HEK293 (cell line): Measurements from ENCODE around the gene HYOU1.

Experiments
- GLI2 ChIP-seq: fragments of 450-650 bp; formaldehyde crosslinking; IDR thresholded peaks from 2 replicates; pipeline ENCODE4; 2017; ENCODE audit warnings: missing biosample characterization, missing genetic modification characterization, low read depth, borderline replicate concordance
- HOXD13 ChIP-seq: sonication (generic); formaldehyde crosslinking; IDR thresholded peaks from 2 replicates; pipeline ENCODE4 v1.8.0; 2022; ENCODE audit warnings: missing genetic modification reagents, borderline replicate concordance
- KLF1 ChIP-seq: fragments of 450-650 bp; formaldehyde crosslinking; IDR thresholded peaks from 2 replicates; pipeline ENCODE4 v1.5.1; 2016; ENCODE audit warnings: missing biosample characterization, missing genetic modification characterization
- PRDM1 ChIP-seq: fragments of 450-650 bp; formaldehyde crosslinking; IDR thresholded peaks from 2 replicates; pipeline ENCODE4; 2016; ENCODE audit warnings: missing biosample characterization, missing genetic modification characterization
- RBAK ChIP-seq: fragments of 450-650 bp; formaldehyde crosslinking; IDR thresholded peaks from 2 replicates; pipeline ENCODE4 v1.5.1; 2016; ENCODE audit warnings: missing biosample characterization, missing genetic modification characterization
- ZNF114 ChIP-seq: fragments of 450-650 bp; formaldehyde crosslinking; IDR thresholded peaks from 2 replicates; pipeline ENCODE4 v1.5.0; 2017; ENCODE audit warnings: missing biosample characterization, missing genetic modification characterization
- ZNF155 ChIP-seq: fragments of 450-650 bp; formaldehyde crosslinking; IDR thresholded peaks from 2 replicates; pipeline ENCODE4 v1.5.1; 2016; ENCODE audit warnings: missing biosample characterization, missing genetic modification characterization
- ZNF16 ChIP-seq: fragments of 450-650 bp; formaldehyde crosslinking; IDR thresholded peaks from 2 replicates; pipeline ENCODE4 v1.5.1; 2016; ENCODE audit warnings: low read depth, missing biosample characterization, missing genetic modification characterization
- ZNF248 ChIP-seq: fragments of 450-650 bp; formaldehyde crosslinking; IDR thresholded peaks from 2 replicates; pipeline ENCODE4 v1.5.1; 2017; ENCODE audit warnings: missing biosample characterization, missing genetic modification characterization
- ZNF266 ChIP-seq: fragments of 450-650 bp; formaldehyde crosslinking; IDR thresholded peaks from 2 replicates; pipeline ENCODE4 v1.5.1; 2016; ENCODE audit warnings: missing biosample characterization, missing genetic modification characterization, low read depth
- ZNF292 ChIP-seq: fragments of 450-650 bp; formaldehyde crosslinking; IDR thresholded peaks from 2 replicates; pipeline ENCODE4 v1.5.1; 2016; ENCODE audit warnings: low read depth, missing biosample characterization, missing genetic modification characterization, borderline replicate concordance
- ZNF37A ChIP-seq: fragments of 450-650 bp; IDR thresholded peaks from 2 replicates; pipeline ENCODE4 v1.5.1; 2018; ENCODE audit warnings: missing biosample characterization, missing genetic modification characterization
- ZNF596 ChIP-seq: fragments of 450-650 bp; IDR thresholded peaks from 2 replicates; pipeline ENCODE4 v1.5.0; 2018; ENCODE audit warnings: missing biosample characterization, mild to moderate bottlenecking, missing genetic modification characterization, moderate library complexity
- ZNF600 ChIP-seq: fragments of 450-650 bp; formaldehyde crosslinking; IDR thresholded peaks from 2 replicates; pipeline ENCODE4 v1.5.1; 2016; ENCODE audit warnings: missing biosample characterization, missing genetic modification characterization
- ZNF626 ChIP-seq: fragments of 450-650 bp; sonication (Bioruptor Pico); formaldehyde crosslinking; IDR thresholded peaks from 2 replicates; pipeline ENCODE4 v1.5.1; 2018; ENCODE audit warnings: missing biosample characterization, missing genetic modification characterization, inconsistent platforms
- ZNF629 ChIP-seq: fragments of 450-650 bp; formaldehyde crosslinking; IDR thresholded peaks from 2 replicates; pipeline ENCODE4 v1.5.1; 2017; ENCODE audit warnings: missing biosample characterization, missing genetic modification characterization
- ZNF658 ChIP-seq: fragments of 450-650 bp; formaldehyde crosslinking; IDR thresholded peaks from 2 replicates; pipeline ENCODE4; 2016; ENCODE audit warnings: missing biosample characterization, missing genetic modification characterization
- ZNF843 ChIP-seq: fragments of 450-650 bp; formaldehyde crosslinking; IDR thresholded peaks from 2 replicates; pipeline ENCODE4 v1.5.1; 2016; ENCODE audit warnings: missing biosample characterization, missing genetic modification characterization
- ZSCAN16 ChIP-seq: fragments of 450-650 bp; formaldehyde crosslinking; IDR thresholded peaks from 2 replicates; pipeline ENCODE4 v1.5.1; 2016; ENCODE audit warnings: missing biosample characterization, missing genetic modification characterization
- TF ChIP-seq, protein P1 (sequence below): fragments of 450-650 bp; formaldehyde crosslinking; conservative IDR thresholded peaks from 2 replicates; pipeline ENCODE4 v1.5.1; 2016; ENCODE audit warnings: low read depth, missing biosample characterization, missing genetic modification characterization
- TF ChIP-seq, protein P2 (sequence below): IDR thresholded peaks from 2 replicates; pipeline ENCODE4 v1.6.1; 2011; ENCODE audit warnings: mild to moderate bottlenecking, low read depth, low read length, borderline replicate concordance
- TF ChIP-seq, protein P3 (sequence below): fragments of 450-650 bp; formaldehyde crosslinking; IDR thresholded peaks from 2 replicates; pipeline ENCODE4 v1.5.1; 2016; ENCODE audit warnings: missing biosample characterization, missing genetic modification characterization
- TF ChIP-seq, protein P4 (sequence below): fragments of 450-650 bp; formaldehyde crosslinking; IDR thresholded peaks from 2 replicates; pipeline ENCODE4 v1.5.1; 2017; ENCODE audit warnings: missing biosample characterization, mild to moderate bottlenecking, missing genetic modification characterization, moderate library complexity
- TF ChIP-seq, protein P5 (sequence below): fragments of 450-650 bp; formaldehyde crosslinking; IDR thresholded peaks from 2 replicates; pipeline ENCODE4 v1.5.1; 2016; ENCODE audit warnings: missing biosample characterization, missing genetic modification characterization
- TF ChIP-seq, protein P6 (sequence below): fragments of 450-650 bp; formaldehyde crosslinking; IDR thresholded peaks from 2 replicates; pipeline ENCODE4 v1.5.1; 2016; ENCODE audit warnings: missing biosample characterization, missing genetic modification characterization

Gene HYOU1

DNA sequence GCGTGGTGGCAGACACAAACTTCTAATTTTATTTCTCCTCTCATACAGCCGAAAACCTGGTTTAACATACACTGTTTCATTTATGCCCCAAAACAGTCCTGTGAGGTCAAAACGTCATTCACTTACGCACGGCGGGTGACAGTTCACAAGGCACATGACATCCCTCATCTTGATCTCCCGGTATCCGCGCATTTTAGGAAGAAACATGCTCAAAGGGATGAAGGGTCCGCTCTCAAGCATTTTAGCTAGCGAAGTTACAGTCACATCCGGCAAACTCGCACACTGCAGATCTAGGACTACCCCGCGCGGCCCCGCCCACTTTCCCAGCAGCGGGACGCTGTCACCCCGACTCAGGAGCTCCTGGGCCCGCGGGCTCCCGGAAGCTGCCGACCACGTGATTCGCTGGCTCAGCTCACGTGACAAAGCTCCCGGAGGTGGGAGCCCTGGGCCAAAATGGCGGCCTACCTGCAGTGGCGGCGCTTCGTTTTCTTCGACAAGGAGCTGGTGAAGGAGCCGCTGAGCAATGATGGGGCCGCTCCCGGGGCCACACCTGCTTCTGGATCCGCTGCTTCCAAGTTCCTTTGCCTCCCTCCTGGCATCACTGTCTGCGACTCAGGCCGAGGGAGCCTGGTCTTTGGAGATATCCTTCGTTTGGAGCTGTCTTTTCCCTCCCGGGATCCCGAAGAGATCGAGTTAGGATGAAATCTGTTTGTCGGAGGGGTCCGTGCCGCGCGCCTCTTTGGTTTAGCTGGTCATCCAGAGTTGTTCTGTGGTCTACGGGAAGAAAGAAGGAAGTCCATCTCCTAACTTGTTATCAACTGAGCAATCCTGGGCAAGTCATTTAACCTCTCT, 10.6 kb upstream of the HYOU1 start, which contains the start of gene VPS11 (continued):
- TF ChIP-seq PRDM1 (tag by site-specific recombination) (no peak), HOXD13 (CRISPR knock-in tag) (no peak), ZNF266 (tag by site-specific recombination) (no peak), ZSCAN16 (tag by site-specific recombination) (no peak), ZNF248 (tag by site-specific recombination) (no peak), ZNF16 (no peak), ZNF292 (tag by site-specific recombination) (no peak), KLF1 (tag by site-specific recombination) (no peak), ZNF600 (tag by site-specific recombination) (no peak), ZNF843 (tag by site-specific recombination) (no peak), ZNF629 (tag by site-specific recombination) (peak; percentile 69), ZNF114 (tag by site-specific recombination) (no peak), ZNF155 (tag by site-specific recombination) (no peak), RBAK (tag by site-specific recombination) (no peak), ZNF658 (no peak), ZNF626 (tag by site-specific recombination) (no peak), GLI2 (tag by site-specific recombination) (no peak), ZNF596 (tag by site-specific recombination) (no peak), ZNF37A (no peak)
- TF ChIP-seq, protein P1, sequence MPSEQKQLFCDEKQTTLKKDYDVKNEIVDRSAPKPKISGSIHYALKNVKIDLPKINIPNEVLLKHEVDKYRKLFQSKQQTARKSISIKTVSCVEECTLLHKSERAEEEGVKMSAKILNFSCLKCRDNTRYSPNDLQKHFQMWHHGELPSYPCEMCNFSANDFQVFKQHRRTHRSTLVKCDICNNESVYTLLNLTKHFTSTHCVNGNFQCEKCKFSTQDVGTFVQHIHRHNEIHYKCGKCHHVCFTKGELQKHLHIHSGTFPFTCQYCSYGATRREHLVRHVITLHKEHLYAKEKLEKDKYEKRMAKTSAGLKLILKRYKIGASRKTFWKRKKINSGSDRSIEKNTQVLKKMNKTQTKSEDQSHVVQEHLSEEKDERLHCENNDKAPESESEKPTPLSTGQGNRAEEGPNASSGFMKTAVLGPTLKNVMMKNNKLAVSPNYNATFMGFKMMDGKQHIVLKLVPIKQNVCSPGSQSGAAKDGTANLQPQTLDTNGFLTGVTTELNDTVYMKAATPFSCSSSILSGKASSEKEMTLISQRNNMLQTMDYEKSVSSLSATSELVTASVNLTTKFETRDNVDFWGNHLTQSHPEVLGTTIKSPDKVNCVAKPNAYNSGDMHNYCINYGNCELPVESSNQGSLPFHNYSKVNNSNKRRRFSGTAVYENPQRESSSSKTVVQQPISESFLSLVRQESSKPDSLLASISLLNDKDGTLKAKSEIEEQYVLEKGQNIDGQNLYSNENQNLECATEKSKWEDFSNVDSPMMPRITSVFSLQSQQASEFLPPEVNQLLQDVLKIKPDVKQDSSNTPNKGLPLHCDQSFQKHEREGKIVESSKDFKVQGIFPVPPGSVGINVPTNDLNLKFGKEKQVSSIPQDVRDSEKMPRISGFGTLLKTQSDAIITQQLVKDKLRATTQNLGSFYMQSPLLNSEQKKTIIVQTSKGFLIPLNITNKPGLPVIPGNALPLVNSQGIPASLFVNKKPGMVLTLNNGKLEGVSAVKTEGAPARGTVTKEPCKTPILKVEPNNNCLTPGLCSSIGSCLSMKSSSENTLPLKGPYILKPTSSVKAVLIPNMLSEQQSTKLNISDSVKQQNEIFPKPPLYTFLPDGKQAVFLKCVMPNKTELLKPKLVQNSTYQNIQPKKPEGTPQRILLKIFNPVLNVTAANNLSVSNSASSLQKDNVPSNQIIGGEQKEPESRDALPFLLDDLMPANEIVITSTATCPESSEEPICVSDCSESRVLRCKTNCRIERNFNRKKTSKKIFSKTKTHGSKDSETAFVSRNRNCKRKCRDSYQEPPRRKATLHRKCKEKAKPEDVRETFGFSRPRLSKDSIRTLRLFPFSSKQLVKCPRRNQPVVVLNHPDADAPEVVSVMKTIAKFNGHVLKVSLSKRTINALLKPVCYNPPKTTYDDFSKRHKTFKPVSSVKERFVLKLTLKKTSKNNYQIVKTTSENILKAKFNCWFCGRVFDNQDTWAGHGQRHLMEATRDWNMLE (tag by site-specific recombination) = peak; percentile 36; the same call in 1 of the 2 replicates
- TF ChIP-seq, protein P2, sequence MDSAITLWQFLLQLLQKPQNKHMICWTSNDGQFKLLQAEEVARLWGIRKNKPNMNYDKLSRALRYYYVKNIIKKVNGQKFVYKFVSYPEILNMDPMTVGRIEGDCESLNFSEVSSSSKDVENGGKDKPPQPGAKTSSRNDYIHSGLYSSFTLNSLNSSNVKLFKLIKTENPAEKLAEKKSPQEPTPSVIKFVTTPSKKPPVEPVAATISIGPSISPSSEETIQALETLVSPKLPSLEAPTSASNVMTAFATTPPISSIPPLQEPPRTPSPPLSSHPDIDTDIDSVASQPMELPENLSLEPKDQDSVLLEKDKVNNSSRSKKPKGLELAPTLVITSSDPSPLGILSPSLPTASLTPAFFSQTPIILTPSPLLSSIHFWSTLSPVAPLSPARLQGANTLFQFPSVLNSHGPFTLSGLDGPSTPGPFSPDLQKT = peak; percentile 58; the same call in 1 of the 2 replicates
- TF ChIP-seq, protein P3, sequence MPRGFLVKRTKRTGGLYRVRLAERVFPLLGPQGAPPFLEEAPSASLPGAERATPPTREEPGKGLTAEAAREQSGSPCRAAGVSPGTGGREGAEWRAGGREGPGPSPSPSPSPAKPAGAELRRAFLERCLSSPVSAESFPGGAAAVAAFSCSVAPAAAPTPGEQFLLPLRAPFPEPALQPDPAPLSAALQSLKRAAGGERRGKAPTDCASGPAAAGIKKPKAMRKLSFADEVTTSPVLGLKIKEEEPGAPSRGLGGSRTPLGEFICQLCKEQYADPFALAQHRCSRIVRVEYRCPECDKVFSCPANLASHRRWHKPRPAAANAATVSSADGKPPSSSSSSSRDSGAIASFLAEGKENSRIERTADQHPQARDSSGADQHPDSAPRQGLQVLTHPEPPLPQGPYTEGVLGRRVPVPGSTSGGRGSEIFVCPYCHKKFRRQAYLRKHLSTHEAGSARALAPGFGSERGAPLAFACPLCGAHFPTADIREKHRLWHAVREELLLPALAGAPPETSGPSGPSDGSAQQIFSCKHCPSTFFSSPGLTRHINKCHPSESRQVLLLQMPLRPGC (tag by site-specific recombination) = 0 out of 2 replicates have a peak, but pooled peaks have one; percentile 15
- TF ChIP-seq, protein P4, sequence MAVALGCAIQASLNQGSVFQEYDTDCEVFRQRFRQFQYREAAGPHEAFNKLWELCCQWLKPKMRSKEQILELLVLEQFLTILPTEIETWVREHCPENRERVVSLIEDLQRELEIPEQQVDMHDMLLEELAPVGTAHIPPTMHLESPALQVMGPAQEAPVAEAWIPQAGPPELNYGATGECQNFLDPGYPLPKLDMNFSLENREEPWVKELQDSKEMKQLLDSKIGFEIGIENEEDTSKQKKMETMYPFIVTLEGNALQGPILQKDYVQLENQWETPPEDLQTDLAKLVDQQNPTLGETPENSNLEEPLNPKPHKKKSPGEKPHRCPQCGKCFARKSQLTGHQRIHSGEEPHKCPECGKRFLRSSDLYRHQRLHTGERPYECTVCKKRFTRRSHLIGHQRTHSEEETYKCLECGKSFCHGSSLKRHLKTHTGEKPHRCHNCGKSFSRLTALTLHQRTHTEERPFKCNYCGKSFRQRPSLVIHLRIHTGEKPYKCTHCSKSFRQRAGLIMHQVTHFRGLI = no peak
- TF ChIP-seq, protein P5, sequence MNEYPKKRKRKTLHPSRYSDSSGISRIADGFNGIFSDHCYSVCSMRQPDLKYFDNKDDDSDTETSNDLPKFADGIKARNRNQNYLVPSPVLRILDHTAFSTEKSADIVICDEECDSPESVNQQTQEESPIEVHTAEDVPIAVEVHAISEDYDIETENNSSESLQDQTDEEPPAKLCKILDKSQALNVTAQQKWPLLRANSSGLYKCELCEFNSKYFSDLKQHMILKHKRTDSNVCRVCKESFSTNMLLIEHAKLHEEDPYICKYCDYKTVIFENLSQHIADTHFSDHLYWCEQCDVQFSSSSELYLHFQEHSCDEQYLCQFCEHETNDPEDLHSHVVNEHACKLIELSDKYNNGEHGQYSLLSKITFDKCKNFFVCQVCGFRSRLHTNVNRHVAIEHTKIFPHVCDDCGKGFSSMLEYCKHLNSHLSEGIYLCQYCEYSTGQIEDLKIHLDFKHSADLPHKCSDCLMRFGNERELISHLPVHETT (tag by site-specific recombination) = no peak
- TF ChIP-seq, protein P6, sequence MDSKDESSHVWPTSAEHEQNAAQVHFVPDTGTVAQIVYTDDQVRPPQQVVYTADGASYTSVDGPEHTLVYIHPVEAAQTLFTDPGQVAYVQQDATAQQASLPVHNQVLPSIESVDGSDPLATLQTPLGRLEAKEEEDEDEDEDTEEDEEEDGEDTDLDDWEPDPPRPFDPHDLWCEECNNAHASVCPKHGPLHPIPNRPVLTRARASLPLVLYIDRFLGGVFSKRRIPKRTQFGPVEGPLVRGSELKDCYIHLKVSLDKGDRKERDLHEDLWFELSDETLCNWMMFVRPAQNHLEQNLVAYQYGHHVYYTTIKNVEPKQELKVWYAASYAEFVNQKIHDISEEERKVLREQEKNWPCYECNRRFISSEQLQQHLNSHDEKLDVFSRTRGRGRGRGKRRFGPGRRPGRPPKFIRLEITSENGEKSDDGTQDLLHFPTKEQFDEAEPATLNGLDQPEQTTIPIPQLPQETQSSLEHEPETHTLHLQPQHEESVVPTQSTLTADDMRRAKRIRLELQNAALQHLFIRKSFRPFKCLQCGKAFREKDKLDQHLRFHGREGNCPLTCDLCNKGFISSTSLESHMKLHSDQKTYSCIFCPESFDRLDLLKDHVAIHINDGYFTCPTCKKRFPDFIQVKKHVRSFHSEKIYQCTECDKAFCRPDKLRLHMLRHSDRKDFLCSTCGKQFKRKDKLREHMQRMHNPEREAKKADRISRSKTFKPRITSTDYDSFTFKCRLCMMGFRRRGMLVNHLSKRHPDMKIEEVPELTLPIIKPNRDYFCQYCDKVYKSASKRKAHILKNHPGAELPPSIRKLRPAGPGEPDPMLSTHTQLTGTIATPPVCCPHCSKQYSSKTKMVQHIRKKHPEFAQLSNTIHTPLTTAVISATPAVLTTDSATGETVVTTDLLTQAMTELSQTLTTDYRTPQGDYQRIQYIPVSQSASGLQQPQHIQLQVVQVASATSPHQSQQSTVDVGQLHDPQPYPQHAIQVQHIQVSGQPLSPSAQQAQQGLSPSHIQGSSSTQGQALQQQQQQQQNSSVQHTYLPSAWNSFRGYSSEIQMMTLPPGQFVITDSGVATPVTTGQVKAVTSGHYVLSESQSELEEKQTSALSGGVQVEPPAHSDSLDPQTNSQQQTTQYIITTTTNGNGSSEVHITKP (tag by site-specific recombination) = peak; percentile 53
